Hematopoietic multipotent progenitor cell treated with erythropoietin and hydrocortisone succinate and interleukin-3 and kit ligand, for 8 days (in vitro differentiated cells): ENCODE measurements around the gene MCCC1.

Experiments
- DNase-seq: peaks from one replicate; pipeline ENCODE4 v3.0.0-alpha.2; 2015

Gene MCCC1

GRCh38 chr3:182980204-182981037 lies 118.9 kb downstream of the MCCC1 start, which contains the start of gene DCUN1D1:
Gene DCUN1D1, minus strand, starts transcription at chr3:182980538. Its CDS starts 49 bp downstream, at chr3:182980489.
- peak; percentile 82 for DNase-seq

- peak; percentile 58 for DNase-seq
These were observed 119.6 kb downstream of the MCCC1 start for GRCh38 chr3:182979674-182980191.

GRCh38 chr3:182979103-182979673 lies 120.1 kb downstream of the MCCC1 start:
- peak; percentile 49 for DNase-seq

GRCh38 chr3:182978387-182978786 lies 120.9 kb downstream of the MCCC1 start:
- peak; percentile 25 for DNase-seq

GRCh38 chr3:182973047-182973446 lies 126.2 kb downstream of the MCCC1 start:
- DNase-seq, result no peak

- no peak for DNase-seq
These were observed 126.9 kb downstream of the MCCC1 start for GRCh38 chr3:182972387-182972786.

- DNase-seq, result no peak
These were observed 127.7 kb downstream of the MCCC1 start for GRCh38 chr3:182971637-182972036.

GRCh38 chr3:182970811-182971418 lies 128.4 kb downstream of the MCCC1 start:
- DNase-seq, result no peak

GRCh38 chr3:182969853-182970252 lies 129.4 kb downstream of the MCCC1 start:
- no peak for DNase-seq

- peak; percentile 45 for DNase-seq
These were observed 130.0 kb downstream of the MCCC1 start for GRCh38 chr3:182969277-182969676.

- DNase-seq, result no peak
These were observed 131.8 kb downstream of the MCCC1 start for GRCh38 chr3:182967218-182968204.

GRCh38 chr3:182965861-182966366 lies 133.4 kb downstream of the MCCC1 start:
- no peak for DNase-seq
